Transverse colon (tissue), 4 donors: Measurements from ENCODE around the gene CCS. TPM values are rescaled to one million over a fixed set of nuclear protein-coding genes. Genes with fewer than 3 reads are reported as not detected.
"Not testable (repeated sequence)": the region's sequence is repeated elsewhere in the genome, so short reads cannot be mapped to it uniquely, and the experiment has no call there.

Source experiments
- DNase-seq: peaks from one replicate; pipeline ENCODE4 v3.0.0-alpha.2; 2019
- H3K27ac ChIP-seq, 4 donors: fragments of 200-600 bp; sonication (generic); 2 replicates each; pipeline ENCODE4 v1.5.1; 2016 to 2018; ENCODE audit warnings: inconsistent platforms in 4 of 4
- H3K27me3 ChIP-seq: fragments of 200-600 bp; sonication (generic); 2 replicates; pipeline ENCODE4 v1.5.1; 2017; ENCODE audit warnings: inconsistent platforms
- H3K36me3 ChIP-seq, 4 donors: fragments of 200-600 bp; sonication (generic); 2 replicates each; pipeline ENCODE4 v1.5.1; 2017 to 2019; ENCODE audit warnings: inconsistent platforms in 4 of 4
- H3K4me1 ChIP-seq, 4 donors: fragments of 200-600 bp; sonication (generic); 2 replicates each; pipeline ENCODE4 v1.5.1; 2017 to 2020; ENCODE audit warnings: inconsistent platforms in 4 of 4
- H3K4me3 ChIP-seq, 4 donors: fragments of 200-600 bp; sonication (generic); 1 replicate in 1 of 4; 2 replicates in 3 of 4; pipeline versions ENCODE4 v1.5.1 to v1.6.1; 2017 to 2019; ENCODE audit warnings: inconsistent platforms in 4 of 4
- H3K9me3 ChIP-seq, 2 donors: fragments of 200-600 bp; sonication (generic); 2 replicates each; pipeline ENCODE4 v1.5.1; 2017 to 2019; ENCODE audit warnings: inconsistent platforms in 2 of 2
- CTCF ChIP-seq, 5 experiments: fragments of 200-600 bp in 3 of 5; fragments of 450-650 bp in 2 of 5; sonication (generic) in 3 of 5; IDR thresholded peaks; 1 replicate in 2 of 5; 2 replicates in 3 of 5; pipeline ENCODE4 v1.5.1; 2016 to 2017; ENCODE audit warnings: antibody characterized with exemption in 5 of 5, inconsistent platforms in 3 of 5, mild to moderate bottlenecking in 2 of 5, moderate library complexity in 1 of 5
- EP300 ChIP-seq: sonication (generic); formaldehyde crosslinking; IDR thresholded peaks from one replicate; pipeline ENCODE4 v1.6.1; 2017; ENCODE audit warnings: antibody characterized with exemption, low read depth
- POLR2A ChIP-seq: fragments of 450-650 bp; IDR thresholded peaks from one replicate; pipeline ENCODE4 v1.6.1; 2016; ENCODE audit warnings: antibody characterized with exemption, mild to moderate bottlenecking, moderate library complexity
- POLR2AphosphoS5 ChIP-seq, 3 donors: sonication (generic); formaldehyde crosslinking; IDR thresholded peaks; one replicate each; pipeline ENCODE4 v1.6.1; 2016; ENCODE audit warnings: antibody characterized with exemption in 3 of 3
- WGBS, 2 donors: methylation state at CpG; one replicate each; pipeline ENCODE4 v1.1.5; 2018; ENCODE audit warnings: low coverage in 1 of 2; 5-methylcytosine and 5-hydroxymethylcytosine counted together
- in situ Hi-C, 4 donors: fragments of 200-750 bp; cut with MboI; loops; one replicate each; pipeline versions ENCODE4 v1.15.0 to v1.15.1; 2017; ENCODE audit warnings: low sequenced_read_pairs in 3 of 4, low pct_ligation_motif_present in 1 of 4, low pct_unique_long_range_greater_than_20kb in 1 of 4
- intact Hi-C: fragments of 100-400 bp; cut with DNase I; formaldehyde crosslinking; loops from one replicate; pipeline ENCODE4 v1.15.1; 2023; ENCODE audit warnings: low total_unique reads
- total RNA-seq, 4 donors: library from RNA; depleted of rRNA; stranded (reverse); fragments of >200 nt; gene quantifications; one replicate each; pipeline ENCODE4 v1.1.0, GENCODE V29; 2016

CCS gene
- total RNA-seq, 4 donors from 2014 or later = 37.4 to 82.0 (median 49.5) TPM

GRCh38 chr11:66603072-66603471 lies 10.1 kb downstream of the CCS start:
- Histone ChIP-seq H3K9me3 (no peaks in the 10 kb centered on the region), H3K27me3 (no peaks in the 10 kb centered on the region), H3K4me3 (no peak overlapping the region), H3K36me3 (no peaks in the 10 kb centered on the region), H3K27ac (no peak overlapping the region), H3K4me1 (peaks cover 12 to 20% (median 17%) of the 10 kb centered on the region in 4 donors)
- TF ChIP-seq POLR2A (no peak), POLR2AphosphoS5 (IDR thresholded peaks at IDR 0.05) (no peak), EP300 (no peak), CTCF (IDR thresholded peaks at IDR 0.05) (no peak)
- WGBS, 2 donors = 97% methylated on average over 6 of the region's 6 CpGs; no CpG with 5 or more reads in 1 of the 2 donors
- in situ Hi-C loops (no loop called here), intact Hi-C loops (no loop called here)
- DNase-seq = no peak

GRCh38 chr11:66604155-66604554 lies 11.2 kb downstream of the CCS start:
- in situ Hi-C loops = no loop called here
- Histone ChIP-seq H3K27ac (no peak overlapping the region), H3K4me3 (no peak overlapping the region), H3K4me1 (peaks cover 15 to 30% (median 22%) of the 10 kb centered on the region in 4 donors), H3K27me3 (no peaks in the 10 kb centered on the region), H3K9me3 (no peaks in the 10 kb centered on the region), H3K36me3 (no peaks in the 10 kb centered on the region)
- no peak for DNase-seq
- TF ChIP-seq CTCF (IDR thresholded peaks at IDR 0.05) = no peak
- no peak for TF ChIP-seq POLR2A
- no peak for TF ChIP-seq POLR2AphosphoS5 (IDR thresholded peaks at IDR 0.05)
- no peak for TF ChIP-seq EP300
- intact Hi-C loops = no loop called here
- 87 to 89% methylated on average over 5 of the region's 5 CpGs for WGBS, 2 donors

GRCh38 chr11:66606608-66607007 lies 13.6 kb downstream of the CCS start:
- H3K27ac ChIP-seq = peak overlapping the region; percentile 82 to 86 (median 86)
- DNase-seq, H3K4me3 ChIP-seq, in situ Hi-C loops, intact Hi-C loops, H3K27me3 ChIP-seq, H3K9me3 ChIP-seq, H3K36me3 ChIP-seq: not testable (repeated sequence)
- 72 to 88% methylated on average over 2 to 3 of the region's 3 CpGs for WGBS, 2 donors
- H3K4me1 ChIP-seq = peaks cover 15 to 30% (median 22%) of the 10 kb centered on the region in 4 donors

- peak; percentile 84 for DNase-seq
- Histone ChIP-seq H3K4me1 (peaks cover 15 to 30% (median 22%) of the 10 kb centered on the region in 4 donors), H3K36me3 (no peaks in the 10 kb centered on the region), H3K27ac (peak overlapping the region; percentile 82 to 86 (median 86)), H3K9me3 (no peaks in the 10 kb centered on the region), H3K27me3 (no peaks in the 10 kb centered on the region), H3K4me3 (no peak overlapping the region)
- in situ Hi-C loops = no loop called here
- intact Hi-C loops = no loop called here
- no peak for TF ChIP-seq EP300
- TF ChIP-seq POLR2AphosphoS5 (IDR thresholded peaks at IDR 0.05) = peak in 2 of 3 donors; percentile 10 to 53
- WGBS, 2 donors = 16 to 18% methylated on average over 5 to 8 of the region's 8 CpGs
Observed at GRCh38 chr11:66607126-66607834, 14.3 kb downstream of the CCS start.

GRCh38 chr11:66609721-66610617 lies 17.0 kb downstream of the CCS start:
- in situ Hi-C loops = no loop called here
- DNase-seq = no peak

More at GRCh38 chr11:66609721-66610617, 17.0 kb downstream of the CCS start:
- Histone ChIP-seq H3K27me3 (no peaks in the 10 kb centered on the region), H3K4me3 (no peak overlapping the region), H3K27ac (no peak overlapping the region), H3K4me1 (peaks cover 15 to 30% (median 22%) of the 10 kb centered on the region in 4 donors), H3K36me3 (no peaks in the 10 kb centered on the region), H3K9me3 (no peaks in the 10 kb centered on the region)
- TF ChIP-seq EP300 (no peak), POLR2A (no peak), CTCF (IDR thresholded peaks at IDR 0.05) (no peak), POLR2AphosphoS5 (IDR thresholded peaks at IDR 0.05) (no peak)
- WGBS, 2 donors = 57 to 62% methylated on average over 2 to 4 of the region's 4 CpGs
- intact Hi-C loops = no loop called here
